ENCODE results near the gene CCDC12. TPM values are rescaled to one million over a fixed set of nuclear protein-coding genes. Genes with fewer than 3 reads are reported as not detected.

The CCDC12 gene
- total RNA-seq, 4 donors from 2014 or later, result 20.4 to 49.7 (median 30.8) TPM

DNA sequence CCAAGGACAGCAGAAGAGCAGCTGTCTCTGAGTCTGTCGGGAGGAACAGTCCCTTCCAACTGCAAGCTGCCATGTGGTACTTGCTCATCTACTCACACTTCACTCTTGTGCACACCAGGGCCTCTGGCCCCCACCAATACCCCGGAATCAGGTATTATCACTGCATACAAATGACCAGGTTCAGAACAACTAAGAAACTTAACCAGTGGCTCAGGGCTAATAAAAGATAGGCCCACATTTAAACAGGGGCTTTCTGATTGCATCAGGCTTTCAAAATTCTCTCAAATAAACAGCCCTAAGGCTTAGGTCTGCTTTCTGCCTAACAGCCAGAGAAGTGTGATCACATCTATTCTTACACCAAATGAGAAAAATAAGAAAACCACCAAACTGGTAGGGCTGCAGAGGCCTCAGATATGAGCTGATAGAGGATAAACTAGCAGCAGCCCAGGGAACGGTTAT is 20.7 kb downstream of the CCDC12 start:
- TF ChIP-seq, protein P1, sequence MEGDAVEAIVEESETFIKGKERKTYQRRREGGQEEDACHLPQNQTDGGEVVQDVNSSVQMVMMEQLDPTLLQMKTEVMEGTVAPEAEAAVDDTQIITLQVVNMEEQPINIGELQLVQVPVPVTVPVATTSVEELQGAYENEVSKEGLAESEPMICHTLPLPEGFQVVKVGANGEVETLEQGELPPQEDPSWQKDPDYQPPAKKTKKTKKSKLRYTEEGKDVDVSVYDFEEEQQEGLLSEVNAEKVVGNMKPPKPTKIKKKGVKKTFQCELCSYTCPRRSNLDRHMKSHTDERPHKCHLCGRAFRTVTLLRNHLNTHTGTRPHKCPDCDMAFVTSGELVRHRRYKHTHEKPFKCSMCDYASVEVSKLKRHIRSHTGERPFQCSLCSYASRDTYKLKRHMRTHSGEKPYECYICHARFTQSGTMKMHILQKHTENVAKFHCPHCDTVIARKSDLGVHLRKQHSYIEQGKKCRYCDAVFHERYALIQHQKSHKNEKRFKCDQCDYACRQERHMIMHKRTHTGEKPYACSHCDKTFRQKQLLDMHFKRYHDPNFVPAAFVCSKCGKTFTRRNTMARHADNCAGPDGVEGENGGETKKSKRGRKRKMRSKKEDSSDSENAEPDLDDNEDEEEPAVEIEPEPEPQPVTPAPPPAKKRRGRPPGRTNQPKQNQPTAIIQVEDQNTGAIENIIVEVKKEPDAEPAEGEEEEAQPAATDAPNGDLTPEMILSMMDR (IDR thresholded peaks at IDR 0.05; ENCODE audit: low read depth), result no peak

DNA sequence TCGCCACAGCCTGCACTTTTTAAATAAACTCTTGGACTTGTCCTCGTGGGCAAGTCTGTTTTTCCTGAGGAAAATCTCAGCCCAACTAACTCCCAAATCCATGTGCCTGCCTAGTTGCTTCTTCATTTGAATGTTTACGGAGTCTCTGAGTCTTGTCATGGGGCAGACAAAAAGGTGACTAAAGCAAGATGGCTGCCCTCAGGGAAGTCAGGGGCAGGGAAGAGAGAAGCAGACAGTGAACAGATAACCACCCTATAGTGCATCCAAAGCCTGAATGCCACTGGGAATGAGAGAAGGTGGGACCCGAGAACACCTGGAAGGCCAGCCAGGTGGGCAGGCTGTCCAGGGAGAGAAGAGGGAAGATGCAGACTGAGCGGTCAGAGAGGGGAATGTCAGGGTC is 21.4 kb downstream of the CCDC12 start:
- TF ChIP-seq, protein P1 (IDR thresholded peaks at IDR 0.05; ENCODE audit: low read depth), result no peak

DNA sequence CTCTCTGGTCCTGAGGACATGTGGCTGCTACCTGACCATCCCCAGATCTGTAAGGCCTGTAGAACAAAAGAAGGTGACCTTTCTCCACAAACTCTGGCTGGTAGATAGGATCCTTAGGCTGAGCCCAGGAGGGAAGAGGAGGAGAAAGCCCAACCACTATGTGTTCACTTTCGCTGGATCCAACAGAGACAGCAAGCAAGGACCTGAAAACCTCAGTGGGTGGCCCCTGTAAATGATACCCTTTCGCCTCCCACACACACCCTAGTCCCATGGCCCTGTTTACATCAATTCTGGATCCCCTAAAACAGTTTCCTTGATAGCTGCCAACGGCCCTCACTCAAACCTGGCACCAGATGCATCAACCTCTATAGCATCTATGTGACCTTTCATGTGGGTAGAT is 22.4 kb downstream of the CCDC12 start:
- TF ChIP-seq, protein P1 (IDR thresholded peaks at IDR 0.05; ENCODE audit: low read depth), result no peak

DNA sequence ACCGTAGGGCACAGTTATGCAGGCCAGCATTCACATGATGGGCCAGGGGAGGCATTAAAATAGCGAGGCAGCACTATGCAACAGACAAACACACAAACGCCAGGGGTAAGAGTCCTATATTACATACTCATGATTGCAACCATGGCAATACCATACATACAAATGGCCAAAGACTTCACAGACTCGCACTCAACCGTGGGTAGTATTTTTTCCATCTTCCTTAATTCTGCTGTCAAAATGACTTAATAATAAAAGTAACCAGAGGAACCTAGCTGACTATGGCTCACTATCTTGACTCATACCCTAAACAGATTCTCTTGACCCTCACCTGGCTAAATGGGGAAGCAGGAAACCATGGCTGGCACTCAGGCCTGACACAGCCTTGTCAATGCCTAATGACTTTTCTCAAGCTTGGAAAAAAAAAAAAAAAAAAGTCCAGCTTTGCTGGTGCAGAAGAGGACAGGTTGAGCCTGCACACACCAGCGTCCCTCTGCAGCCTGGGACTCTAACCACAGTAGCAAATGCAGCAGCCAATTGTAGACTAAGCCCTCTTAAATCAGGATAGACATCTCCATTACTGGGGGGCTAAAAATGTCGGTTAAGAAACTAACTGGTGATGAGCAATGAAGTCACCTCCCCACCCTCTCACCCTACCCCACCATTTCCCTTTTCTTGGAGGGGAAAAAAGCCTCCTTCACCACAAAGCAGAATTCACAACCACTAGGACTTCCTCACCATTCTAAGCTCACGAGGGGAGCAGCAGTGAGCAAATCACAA is 23.1 kb downstream of the CCDC12 start:
- TF ChIP-seq, protein P1 (IDR thresholded peaks at IDR 0.05; ENCODE audit: low read depth), result no peak

DNA sequence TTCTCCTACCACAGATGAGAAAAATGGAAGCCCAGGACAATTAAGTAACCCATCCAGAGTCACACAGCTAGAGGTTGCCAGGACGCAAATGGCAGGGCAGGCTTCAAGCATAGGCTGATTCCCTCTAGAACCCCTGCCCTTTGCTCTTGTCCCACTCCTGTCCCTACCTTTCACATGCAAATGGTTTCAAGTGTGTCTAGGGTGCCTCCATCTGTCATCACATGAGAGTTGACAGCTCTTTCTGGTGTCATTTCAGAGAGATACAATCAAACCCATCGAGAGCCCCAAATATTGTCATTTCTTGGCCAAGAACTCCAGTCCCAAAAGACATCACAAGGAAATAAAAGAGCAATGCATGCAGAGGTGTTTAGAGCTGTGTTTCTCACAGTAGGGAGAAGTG is 23.7 kb downstream of the CCDC12 start:
- TF ChIP-seq, protein P1 (IDR thresholded peaks at IDR 0.05; ENCODE audit: low read depth), result no peak

DNA sequence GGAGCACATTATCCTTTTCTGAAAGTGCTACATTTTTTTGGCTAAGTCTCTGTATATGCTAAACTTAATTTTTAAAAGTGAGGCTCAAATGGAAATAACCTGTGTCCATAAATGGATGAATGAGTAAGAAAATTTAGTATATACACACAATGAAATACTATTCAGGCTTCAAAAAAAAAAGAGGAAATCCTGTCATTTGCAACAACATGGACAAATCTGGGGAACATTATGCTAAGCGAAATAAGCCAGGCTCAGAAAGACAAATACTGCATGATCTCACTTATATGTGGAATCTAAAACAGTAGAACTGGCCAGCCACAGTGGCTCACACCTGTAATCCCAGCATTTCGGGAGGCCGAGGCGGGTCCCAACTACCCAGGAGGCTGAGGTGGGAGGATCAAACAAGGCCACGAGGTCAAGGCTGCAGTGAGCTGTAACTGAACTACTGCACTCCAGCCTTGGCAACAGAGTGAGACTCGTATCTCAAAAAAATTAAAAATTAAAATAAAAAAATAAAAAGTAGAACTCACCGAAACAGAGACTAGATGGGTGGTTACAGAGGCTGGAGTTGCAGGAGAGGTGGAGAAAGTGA is 25.8 kb downstream of the CCDC12 start:
- TF ChIP-seq, protein P1 (IDR thresholded peaks at IDR 0.05; ENCODE audit: low read depth), result no peak

DNA sequence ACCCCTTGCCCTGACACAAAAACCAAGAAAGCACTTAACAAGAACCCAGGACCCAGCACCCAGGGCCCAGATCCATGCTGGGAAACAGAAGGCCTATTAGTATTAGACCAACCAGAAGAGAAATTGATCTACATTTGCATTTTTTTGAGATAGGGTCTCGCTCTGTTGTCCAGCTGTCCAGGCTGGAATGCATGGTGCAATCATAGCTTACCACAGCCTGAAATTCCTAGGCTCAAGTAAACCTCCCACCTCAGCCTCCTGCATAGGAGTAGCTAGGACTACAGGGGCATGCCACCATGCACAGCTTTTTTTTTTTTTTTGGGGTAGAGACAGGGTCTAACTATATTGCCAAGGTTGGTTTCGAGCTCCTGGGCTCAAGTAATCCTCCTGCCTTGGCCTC is 26.4 kb downstream of the CCDC12 start:
- TF ChIP-seq, protein P1 (IDR thresholded peaks at IDR 0.05; ENCODE audit: low read depth), result no peak

All from subcutaneous adipose tissue (tissue), 4 donors.